SK-N-SH (cell line): Measurements from ENCODE around the gene SLITRK4. TPM values are rescaled to one million over a fixed set of nuclear protein-coding genes. Genes with fewer than 3 reads are reported as not detected.

Experiments used
- CTCF ChIA-PET: fragments of 300-600, 350-600 bp; formaldehyde crosslinking; extraction: SDS; loops from one replicate; lab custom pipeline; 2021; lab: Yijun Ruan, JAX
- POLR2A ChIA-PET: fragments of 350-600 bp; sonication (Branson Sonifier 250); formaldehyde crosslinking; extraction: SDS; loops from one replicate; lab custom pipeline; 2020; ENCODE audit warnings: antibody characterized with exemption, inconsistent platforms; lab: Yijun Ruan, JAX
- DNase-seq: peaks from one replicate; pipeline ENCODE4 v3.0.0; 2012
- H2AFZ ChIP-seq: fragments of 200-600 bp; sonication (generic); 2 replicates; pipeline ENCODE4 v1.8.1; 2016; ENCODE audit warnings: antibody characterized with exemption, mild to moderate bottlenecking, low read depth
- H3F3A ChIP-seq: fragments of 200-600 bp; sonication (generic); replicated peaks from 2 replicates; pipeline ENCODE3; 2016; ENCODE audit warnings: antibody characterized with exemption, mild to moderate bottlenecking; ENCODE audit not compliant: insufficient read depth
- H3K27ac ChIP-seq, 2 experiments: fragments of 200-500 bp in 1 of 2; fragments of 200-600 bp in 1 of 2; sonication (Bioruptor generic) in 1 of 2; sonication (generic), shearing (Covaris generic) in 1 of 2; 2 replicates each; pipeline versions ENCODE4 v1.5.1 to v1.6.1; 2014 to 2016; ENCODE audit warnings: low read depth in 2 of 2, inconsistent platforms in 1 of 2, low read length in 1 of 2, mild to moderate bottlenecking in 1 of 2, mixed read lengths in 1 of 2
- H3K27me3 ChIP-seq: fragments of 200-600 bp; sonication (generic), shearing (Covaris generic); 2 replicates; pipeline ENCODE4 v1.6.1; 2016; ENCODE audit warnings: mixed run types; ENCODE audit not compliant: insufficient read depth
- H3K36me3 ChIP-seq, 2 experiments: fragments of 200-500 bp in 1 of 2; fragments of 200-600 bp in 1 of 2; sonication (Bioruptor generic) in 1 of 2; sonication (generic) in 1 of 2; replicated peaks in 1 of 2; 2 replicates each; pipeline versions ENCODE3 to v1.5.1; 2014 to 2016; ENCODE audit warnings: low read length in 1 of 2, mild to moderate bottlenecking in 1 of 2; ENCODE audit not compliant: insufficient read depth in 2 of 2, control insufficient read depth in 1 of 2
- H3K4me1 ChIP-seq, 2 experiments: fragments of 200-500 bp in 1 of 2; fragments of 200-600 bp in 1 of 2; sonication (Bioruptor generic) in 1 of 2; sonication (generic), shearing (Covaris generic) in 1 of 2; 2 replicates each; pipeline versions ENCODE4 v1.5.1 to v1.6.1; 2014 to 2016; ENCODE audit warnings: low read depth in 1 of 2, low read length in 1 of 2, mixed run types in 1 of 2; ENCODE audit not compliant: insufficient read depth in 2 of 2, control insufficient read depth in 1 of 2
- H3K4me2 ChIP-seq: fragments of 200-600 bp; sonication (generic), shearing (Covaris generic); 2 replicates; pipeline ENCODE4 v1.6.1; 2017; ENCODE audit warnings: mixed run types
- H3K4me3 ChIP-seq, 2 experiments: fragments of 200-500 bp in 1 of 2; fragments of 200-600 bp in 1 of 2; sonication (Bioruptor generic) in 1 of 2; sonication (generic), shearing (Covaris generic) in 1 of 2; 2 replicates each; pipeline versions ENCODE4 v1.5.1 to v1.8.1; 2014 to 2016; ENCODE audit warnings: low read depth in 2 of 2, inconsistent platforms in 1 of 2, low read length in 1 of 2, mild to moderate bottlenecking in 1 of 2, mixed read lengths in 1 of 2, moderate library complexity in 1 of 2
- H3K79me2 ChIP-seq: fragments of 200-600 bp; sonication (generic); 2 replicates; pipeline ENCODE4 v1.8.1; 2017; ENCODE audit warnings: mild to moderate bottlenecking; ENCODE audit not compliant: insufficient read depth
- H3K9ac ChIP-seq: fragments of 200-600 bp; sonication (generic); 2 replicates; pipeline ENCODE4 v1.6.1; 2017; ENCODE audit warnings: mixed run types
- H3K9me2 ChIP-seq: fragments of 200-600 bp; sonication (generic); 2 replicates; pipeline ENCODE4 v1.6.1; 2017; ENCODE audit warnings: mixed run types
- H3K9me3 ChIP-seq: fragments of 200-600 bp; sonication (generic); 2 replicates; pipeline ENCODE4 v1.6.1; 2017; ENCODE audit warnings: mixed run types, mild to moderate bottlenecking, moderate library complexity
- H4K20me1 ChIP-seq: fragments of 200-600 bp; sonication (generic); 2 replicates; pipeline ENCODE4 v1.6.1; 2017; ENCODE audit warnings: mild to moderate bottlenecking, mixed run types; ENCODE audit not compliant: insufficient read depth
- ELF1 ChIP-seq: IDR thresholded peaks from 2 replicates; pipeline ENCODE4 v1.4.0; 2012
- EZH2phosphoT487 ChIP-seq: fragments of 200-600 bp; sonication (generic); IDR thresholded peaks from 2 replicates; pipeline ENCODE4 v1.6.1; 2017; ENCODE audit warnings: low read depth, mixed run types, mild to moderate bottlenecking, antibody characterized with exemption, moderate library complexity, borderline replicate concordance
- FOSL2 ChIP-seq: IDR thresholded peaks from 2 replicates; pipeline ENCODE4 v1.4.0; 2012; ENCODE audit warnings: low read depth, mild to moderate bottlenecking, moderate library complexity, borderline replicate concordance
- FOXM1 ChIP-seq: IDR thresholded peaks from 2 replicates; pipeline ENCODE4 v1.4.0; 2012; ENCODE audit warnings: low read depth, mild to moderate bottlenecking
- GATA2 ChIP-seq: sonication (generic); formaldehyde crosslinking; IDR thresholded peaks from 2 replicates; pipeline ENCODE4 v1.5.0; 2020; ENCODE audit warnings: mild to moderate bottlenecking, missing genetic modification reagents
- IRF3 ChIP-seq: fragments of 150-350 bp; IDR thresholded peaks from 2 replicates; pipeline ENCODE4 v1.6.1; 2016; ENCODE audit warnings: mild to moderate bottlenecking, low read depth, low read length
- JUND ChIP-seq: IDR thresholded peaks from 2 replicates; pipeline ENCODE4 v1.4.0; 2012
- MXI1 ChIP-seq: IDR thresholded peaks from 2 replicates; pipeline ENCODE4 v1.6.1; 2012; ENCODE audit warnings: mild to moderate bottlenecking, low read depth, low read length, improper control_type of control experiment
- NFIC ChIP-seq: IDR thresholded peaks from 2 replicates; pipeline ENCODE4 v1.4.0; 2012; ENCODE audit warnings: borderline replicate concordance
- RFX5 ChIP-seq: IDR thresholded peaks from 2 replicates; pipeline ENCODE4 v1.6.1; 2012; ENCODE audit warnings: mild to moderate bottlenecking, improper control_type of control experiment, low read length
- RXRA ChIP-seq: IDR thresholded peaks from 2 replicates; pipeline ENCODE4 v1.4.0; 2012; ENCODE audit warnings: low read depth, mild to moderate bottlenecking, borderline replicate concordance
- SMC3 ChIP-seq: IDR thresholded peaks from 2 replicates; pipeline ENCODE4 v1.6.1; 2012; ENCODE audit warnings: low read depth, low read length, improper control_type of control experiment
- USF2 ChIP-seq: fragments of 150-350 bp; IDR thresholded peaks from 2 replicates; pipeline ENCODE4 v1.6.1; 2017; ENCODE audit warnings: antibody characterized with exemption, low read length, low read depth, borderline replicate concordance
- ZBTB33 ChIP-seq: IDR thresholded peaks from 2 replicates; pipeline ENCODE4 v1.4.0; 2012; ENCODE audit warnings: low read depth, borderline replicate concordance
- WGBS: methylation state at CpG from one replicate; pipeline ENCODE4 v1.1.6; 2017; ENCODE audit warnings: low lambda C conversion rate; 5-methylcytosine and 5-hydroxymethylcytosine counted together
- polyA plus RNA-seq, 3 experiments: library from polyadenylated mRNA; depleted of rRNA; stranded (reverse); fragments of >200 nt; gene quantifications; 2 replicates each; pipeline ENCODE4 v1.2.3, GENCODE V29; 2012
- TF ChIP-seq, protein P1 (sequence below): IDR thresholded peaks from 2 replicates; pipeline ENCODE4 v1.4.0; 2012; ENCODE audit warnings: low read depth, borderline replicate concordance
- TF ChIP-seq, protein P2 (sequence below): IDR thresholded peaks from 2 replicates; pipeline ENCODE4 v1.6.1; 2012; ENCODE audit warnings: mild to moderate bottlenecking, low read depth, low read length, moderate library complexity

SLITRK4 gene
- polyA plus RNA-seq, 1 of the 3 experiments (the other 2 are of a cell fraction) = not detected

DNA sequence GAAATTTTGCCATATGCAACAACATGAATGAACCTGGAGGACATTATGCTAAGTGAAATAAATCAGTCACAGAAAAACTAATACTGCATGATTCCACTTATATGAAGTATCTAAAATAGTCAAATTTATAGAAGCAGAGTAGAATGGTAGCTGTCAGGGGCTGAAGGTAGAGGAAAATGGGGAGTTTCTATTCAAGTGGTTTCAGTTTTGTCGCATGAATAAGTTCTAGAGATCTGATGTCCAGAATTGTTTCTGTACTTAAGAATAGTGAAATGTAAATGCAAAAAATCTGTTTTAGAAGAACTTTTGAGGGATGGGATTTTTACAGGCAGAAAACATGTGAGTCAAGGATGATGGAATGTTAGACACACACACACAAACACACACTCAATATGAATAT, 34.1 kb downstream of the SLITRK4 start:
- H3K4me2 ChIP-seq = no peak overlapping the region
- no peaks in the 10 kb centered on the region for H3F3A ChIP-seq
- CTCF ChIA-PET = no interaction called here
- H3K27me3 ChIP-seq = no peaks in the 10 kb centered on the region
- TF ChIP-seq USF2 (no peak), IRF3 (no peak), RFX5 (no peak), JUND (no peak), RXRA (no peak), EZH2phosphoT487 (no peak), NFIC (no peak), ZBTB33 (no peak), FOSL2 (no peak), GATA2 (CRISPR knock-in tag) (no peak), FOXM1 (no peak), ELF1 (no peak), SMC3 (no peak), MXI1 (no peak)
- TF ChIP-seq, protein P1, sequence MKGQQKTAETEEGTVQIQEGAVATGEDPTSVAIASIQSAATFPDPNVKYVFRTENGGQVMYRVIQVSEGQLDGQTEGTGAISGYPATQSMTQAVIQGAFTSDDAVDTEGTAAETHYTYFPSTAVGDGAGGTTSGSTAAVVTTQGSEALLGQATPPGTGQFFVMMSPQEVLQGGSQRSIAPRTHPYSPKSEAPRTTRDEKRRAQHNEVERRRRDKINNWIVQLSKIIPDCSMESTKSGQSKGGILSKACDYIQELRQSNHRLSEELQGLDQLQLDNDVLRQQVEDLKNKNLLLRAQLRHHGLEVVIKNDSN = no peak
- TF ChIP-seq, protein P2, sequence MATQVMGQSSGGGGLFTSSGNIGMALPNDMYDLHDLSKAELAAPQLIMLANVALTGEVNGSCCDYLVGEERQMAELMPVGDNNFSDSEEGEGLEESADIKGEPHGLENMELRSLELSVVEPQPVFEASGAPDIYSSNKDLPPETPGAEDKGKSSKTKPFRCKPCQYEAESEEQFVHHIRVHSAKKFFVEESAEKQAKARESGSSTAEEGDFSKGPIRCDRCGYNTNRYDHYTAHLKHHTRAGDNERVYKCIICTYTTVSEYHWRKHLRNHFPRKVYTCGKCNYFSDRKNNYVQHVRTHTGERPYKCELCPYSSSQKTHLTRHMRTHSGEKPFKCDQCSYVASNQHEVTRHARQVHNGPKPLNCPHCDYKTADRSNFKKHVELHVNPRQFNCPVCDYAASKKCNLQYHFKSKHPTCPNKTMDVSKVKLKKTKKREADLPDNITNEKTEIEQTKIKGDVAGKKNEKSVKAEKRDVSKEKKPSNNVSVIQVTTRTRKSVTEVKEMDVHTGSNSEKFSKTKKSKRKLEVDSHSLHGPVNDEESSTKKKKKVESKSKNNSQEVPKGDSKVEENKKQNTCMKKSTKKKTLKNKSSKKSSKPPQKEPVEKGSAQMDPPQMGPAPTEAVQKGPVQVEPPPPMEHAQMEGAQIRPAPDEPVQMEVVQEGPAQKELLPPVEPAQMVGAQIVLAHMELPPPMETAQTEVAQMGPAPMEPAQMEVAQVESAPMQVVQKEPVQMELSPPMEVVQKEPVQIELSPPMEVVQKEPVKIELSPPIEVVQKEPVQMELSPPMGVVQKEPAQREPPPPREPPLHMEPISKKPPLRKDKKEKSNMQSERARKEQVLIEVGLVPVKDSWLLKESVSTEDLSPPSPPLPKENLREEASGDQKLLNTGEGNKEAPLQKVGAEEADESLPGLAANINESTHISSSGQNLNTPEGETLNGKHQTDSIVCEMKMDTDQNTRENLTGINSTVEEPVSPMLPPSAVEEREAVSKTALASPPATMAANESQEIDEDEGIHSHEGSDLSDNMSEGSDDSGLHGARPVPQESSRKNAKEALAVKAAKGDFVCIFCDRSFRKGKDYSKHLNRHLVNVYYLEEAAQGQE = no peak
- TF ChIP-seq, all 33 proteins: peak for 0
- POLR2A ChIA-PET = no interaction called here
- 10% methylated on average over 1 of the region's 1 CpG for WGBS
- Histone ChIP-seq H3K4me1 (no peaks in the 10 kb centered on the region), H4K20me1 (no peaks in the 10 kb centered on the region), H3K36me3 (no peaks in the 10 kb centered on the region), H3K9me3 (no peaks in the 10 kb centered on the region), H3K27ac (no peak overlapping the region), H3K9me2 (no peaks in the 10 kb centered on the region), H3K4me3 (no peak overlapping the region), H2AFZ (no peak overlapping the region), H3K79me2 (no peaks in the 10 kb centered on the region), H3K9ac (no peak overlapping the region)
- no peak for DNase-seq
